PC-3 (cell line): ENCODE data around the gene INA. TPM values are rescaled to one million over a fixed set of nuclear protein-coding genes. Genes with fewer than 3 reads are reported as not detected.

Experiments
- ATAC-seq: fragments of 200-7000 bp; cut with Tn5 transposase; 2 replicates; pipeline ENCODE4 v1.9.1; 2020; ENCODE audit warnings: mild to moderate bottlenecking, moderate library complexity
- BruUV-seq: library from RNA; stranded (reverse); fragments of 400-500 nt; replicated peaks from 2 replicates; lab custom pipeline; 2021; lab: Mats Ljungman, UMichigan
- CTCF ChIA-PET: fragments of 300-600 bp; sonication (Branson Sonifier 250); formaldehyde crosslinking; loops from one replicate; lab custom pipeline; 2022; ENCODE audit warnings: antibody characterized with exemption; lab: Charles Lee
- POLR2A ChIA-PET: fragments of 300-600 bp; sonication (Branson Sonifier 250); formaldehyde crosslinking; loops from one replicate; lab custom pipeline; 2022; ENCODE audit warnings: antibody characterized with exemption; ENCODE audit not compliant: unreplicated experiment; lab: Charles Lee
- DNase-seq: peaks from one replicate; pipeline ENCODE4 v3.0.0-alpha.2; 2015
- H2AFZ ChIP-seq: fragments of 300-600 bp; sonication (generic); 2 replicates; pipeline ENCODE4 v1.6.0; 2016; ENCODE audit warnings: antibody characterized with exemption, low read length
- H3F3A ChIP-seq: fragments of 300-600 bp; sonication (generic); one replicate; pipeline ENCODE4 v1.6.0; 2017; ENCODE audit warnings: antibody characterized with exemption, low read length, control low read depth, mild to moderate bottlenecking; ENCODE audit not compliant: unreplicated experiment
- H3K27ac ChIP-seq: fragments of 300-600 bp; sonication (generic); 2 replicates; pipeline ENCODE4 v1.5.1; 2016; ENCODE audit warnings: mild to moderate bottlenecking, low read length
- H3K27me3 ChIP-seq: fragments of 300-600 bp; sonication (generic); 2 replicates; pipeline ENCODE4 v1.6.1; 2016; ENCODE audit warnings: low read length, mixed read lengths
- H3K36me3 ChIP-seq: fragments of 300-600 bp; sonication (generic); 2 replicates; pipeline ENCODE4 v1.6.1; 2016; ENCODE audit warnings: low read depth, mixed run types, low read length, mixed read lengths
- H3K4me1 ChIP-seq: fragments of 300-600 bp; sonication (generic); 2 replicates; pipeline ENCODE4 v1.5.1; 2016; ENCODE audit warnings: low read length; ENCODE audit not compliant: insufficient read depth
- H3K4me2 ChIP-seq: fragments of 300-600 bp; sonication (generic); 2 replicates; pipeline ENCODE4 v1.6.0; 2016; ENCODE audit warnings: low read length
- H3K4me3 ChIP-seq: fragments of 300-600 bp; sonication (generic); 2 replicates; pipeline ENCODE4 v1.5.1; 2016; ENCODE audit warnings: mild to moderate bottlenecking, low read length, mixed read lengths
- H3K79me2 ChIP-seq: fragments of 300-600 bp; sonication (generic); 2 replicates; pipeline ENCODE4 v1.6.1; 2017; ENCODE audit warnings: low read length, mixed read lengths
- H3K9ac ChIP-seq: fragments of 300-600 bp; sonication (generic); 2 replicates; pipeline ENCODE4 v1.6.0; 2016; ENCODE audit warnings: mild to moderate bottlenecking, low read length
- H3K9me2 ChIP-seq: fragments of 300-600 bp; sonication (generic); replicated peaks from 2 replicates; pipeline ENCODE4 v1.6.1; 2016; ENCODE audit warnings: mixed run types, low read length, mixed read lengths
- H3K9me3 ChIP-seq: fragments of 300-600 bp; sonication (generic); 2 replicates; pipeline ENCODE4 v1.6.1; 2016; ENCODE audit warnings: low read length, mixed read lengths
- H4K20me1 ChIP-seq: fragments of 300-600 bp; sonication (generic); 2 replicates; pipeline ENCODE4 v1.6.1; 2016; ENCODE audit warnings: low read length, mixed read lengths
- EZH2 ChIP-seq: fragments of 300-600 bp; sonication (generic); IDR thresholded peaks from one replicate; pipeline ENCODE4 v1.6.1; 2017; ENCODE audit warnings: antibody characterized with exemption, mild to moderate bottlenecking, low read length; ENCODE audit not compliant: unreplicated experiment
- EZH2phosphoT487 ChIP-seq: fragments of 300-600 bp; sonication (generic); IDR thresholded peaks from 2 replicates; pipeline ENCODE4 v1.6.1; 2018; ENCODE audit warnings: mild to moderate bottlenecking, antibody characterized with exemption, low read length, borderline replicate concordance
- intact Hi-C: fragments of 100-400 bp; cut with micrococcal nuclease; formaldehyde crosslinking; loops from 2 replicates; pipeline ENCODE4 v1.9.0; 2023
- total RNA-seq: library from RNA; depleted of rRNA; stranded (reverse); fragments of >200 nt; gene quantifications from 2 replicates; pipeline ENCODE4 v1.2.3, GENCODE V29; 2014
- TF ChIP-seq, protein P1 (sequence below): fragments of 300-600 bp; sonication (generic); conservative IDR thresholded peaks from 2 replicates; pipeline ENCODE4 v1.5.1; 2017; ENCODE audit warnings: antibody characterized with exemption, low read depth, mild to moderate bottlenecking, low read length

The INA gene
- total RNA-seq, 1 experiment from 2014 or later = not detected

DNA sequence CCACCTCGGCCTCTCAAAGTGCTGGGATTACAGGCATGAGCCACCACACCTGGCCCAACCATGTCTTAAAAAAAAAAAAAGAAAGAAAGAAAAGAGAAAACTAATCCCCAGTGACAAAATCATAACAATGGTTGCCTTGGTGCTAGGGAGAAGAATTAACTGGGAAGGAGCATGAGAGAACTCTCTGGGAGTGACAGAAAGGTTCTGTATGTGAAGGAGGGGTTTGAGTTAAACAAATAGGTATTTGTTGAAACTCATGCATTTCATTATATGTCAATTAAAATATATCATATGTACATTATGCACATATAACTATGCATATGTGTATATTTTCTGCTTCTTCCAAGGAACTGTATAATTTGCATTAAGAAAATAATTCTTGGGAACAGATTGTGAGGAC lies 33.3 kb downstream of the INA start:
- no peak overlapping the region for H3K9ac ChIP-seq
- POLR2A ChIA-PET = no interaction called here
- H3F3A ChIP-seq = no peaks in the 10 kb centered on the region
- no peaks in the 10 kb centered on the region for H3K9me3 ChIP-seq
- no peak overlapping the region for H2AFZ ChIP-seq
- H3K4me1 ChIP-seq = no peaks in the 10 kb centered on the region
- H3K9me2 ChIP-seq = no peaks in the 10 kb centered on the region
- no peak overlapping the region for H3K27ac ChIP-seq
- no peak overlapping the region for H3K4me2 ChIP-seq
- no peaks in the 10 kb centered on the region for H3K79me2 ChIP-seq
- DNase-seq = no peak
- TF ChIP-seq EZH2 (no peak), EZH2phosphoT487 (no peak)
- TF ChIP-seq, protein P1, sequence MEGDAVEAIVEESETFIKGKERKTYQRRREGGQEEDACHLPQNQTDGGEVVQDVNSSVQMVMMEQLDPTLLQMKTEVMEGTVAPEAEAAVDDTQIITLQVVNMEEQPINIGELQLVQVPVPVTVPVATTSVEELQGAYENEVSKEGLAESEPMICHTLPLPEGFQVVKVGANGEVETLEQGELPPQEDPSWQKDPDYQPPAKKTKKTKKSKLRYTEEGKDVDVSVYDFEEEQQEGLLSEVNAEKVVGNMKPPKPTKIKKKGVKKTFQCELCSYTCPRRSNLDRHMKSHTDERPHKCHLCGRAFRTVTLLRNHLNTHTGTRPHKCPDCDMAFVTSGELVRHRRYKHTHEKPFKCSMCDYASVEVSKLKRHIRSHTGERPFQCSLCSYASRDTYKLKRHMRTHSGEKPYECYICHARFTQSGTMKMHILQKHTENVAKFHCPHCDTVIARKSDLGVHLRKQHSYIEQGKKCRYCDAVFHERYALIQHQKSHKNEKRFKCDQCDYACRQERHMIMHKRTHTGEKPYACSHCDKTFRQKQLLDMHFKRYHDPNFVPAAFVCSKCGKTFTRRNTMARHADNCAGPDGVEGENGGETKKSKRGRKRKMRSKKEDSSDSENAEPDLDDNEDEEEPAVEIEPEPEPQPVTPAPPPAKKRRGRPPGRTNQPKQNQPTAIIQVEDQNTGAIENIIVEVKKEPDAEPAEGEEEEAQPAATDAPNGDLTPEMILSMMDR = no peak
- H4K20me1 ChIP-seq = no peaks in the 10 kb centered on the region
- H3K27me3 ChIP-seq = no peaks in the 10 kb centered on the region
- ATAC-seq = no peak
- no TSS peak for BruUV-seq
- peaks cover 8% of the 10 kb centered on the region for H3K36me3 ChIP-seq
- no peak overlapping the region for H3K4me3 ChIP-seq
- CTCF ChIA-PET = no interaction called here
- intact Hi-C loops = no loop called here

GRCh38 chr10:103316087-103316486 lies 39.1 kb downstream of the INA start:
- H4K20me1 ChIP-seq = no peaks in the 10 kb centered on the region
- TF ChIP-seq EZH2 (no peak), EZH2phosphoT487 (no peak)
- TF ChIP-seq, protein P1 = no peak
- intact Hi-C loops = no loop called here
- no peak overlapping the region for H3K9ac ChIP-seq
- no peak overlapping the region for H3K4me2 ChIP-seq
- ATAC-seq (no peak), DNase-seq (no peak)
- no peak overlapping the region for H3K27ac ChIP-seq
- no peak overlapping the region for H2AFZ ChIP-seq
- H3K4me3 ChIP-seq = no peak overlapping the region
- ChIA-PET POLR2A (no interaction called here), CTCF (no interaction called here)
- no peaks in the 10 kb centered on the region for H3K9me2 ChIP-seq
- H3K27me3 ChIP-seq = no peaks in the 10 kb centered on the region
- no peaks in the 10 kb centered on the region for H3F3A ChIP-seq
- no peaks in the 10 kb centered on the region for H3K4me1 ChIP-seq
- H3K9me3 ChIP-seq = no peaks in the 10 kb centered on the region
- no peaks in the 10 kb centered on the region for H3K79me2 ChIP-seq
- BruUV-seq = no TSS peak
- H3K36me3 ChIP-seq = peaks cover 4% of the 10 kb centered on the region; the same call in 1 of the 2 replicates

- Histone ChIP-seq H3K27me3 (no peaks in the 10 kb centered on the region), H3K4me3 (no peak overlapping the region), H4K20me1 (no peaks in the 10 kb centered on the region), H3F3A (no peaks in the 10 kb centered on the region), H3K4me2 (no peak overlapping the region), H3K9me2 (no peaks in the 10 kb centered on the region), H3K79me2 (no peaks in the 10 kb centered on the region), H3K36me3 (peaks cover 7% of the 10 kb centered on the region; the same call in 1 of the 2 replicates), H3K9me3 (no peaks in the 10 kb centered on the region), H3K4me1 (no peaks in the 10 kb centered on the region), H3K9ac (no peak overlapping the region), H2AFZ (no peak overlapping the region), H3K27ac (no peak overlapping the region)
- no peak for DNase-seq
- no peak for TF ChIP-seq EZH2phosphoT487
- TF ChIP-seq EZH2 = no peak
- TF ChIP-seq, protein P1 = no peak
- intact Hi-C loops = no loop called here
- ATAC-seq = no peak
- ChIA-PET CTCF (no interaction called here), POLR2A (no interaction called here)
- BruUV-seq = no TSS peak
Observed at GRCh38 chr10:103327906-103328305, 51.0 kb downstream of the INA start.
